ENCODE results near the gene BOLA2B. TPM values are rescaled to one million over a fixed set of nuclear protein-coding genes. Genes with fewer than 3 reads are reported as not detected.

Gene BOLA2B
- total and polyA plus RNA-seq, 2 experiments from 2014 or later, result 124 to 211 TPM

DNA sequence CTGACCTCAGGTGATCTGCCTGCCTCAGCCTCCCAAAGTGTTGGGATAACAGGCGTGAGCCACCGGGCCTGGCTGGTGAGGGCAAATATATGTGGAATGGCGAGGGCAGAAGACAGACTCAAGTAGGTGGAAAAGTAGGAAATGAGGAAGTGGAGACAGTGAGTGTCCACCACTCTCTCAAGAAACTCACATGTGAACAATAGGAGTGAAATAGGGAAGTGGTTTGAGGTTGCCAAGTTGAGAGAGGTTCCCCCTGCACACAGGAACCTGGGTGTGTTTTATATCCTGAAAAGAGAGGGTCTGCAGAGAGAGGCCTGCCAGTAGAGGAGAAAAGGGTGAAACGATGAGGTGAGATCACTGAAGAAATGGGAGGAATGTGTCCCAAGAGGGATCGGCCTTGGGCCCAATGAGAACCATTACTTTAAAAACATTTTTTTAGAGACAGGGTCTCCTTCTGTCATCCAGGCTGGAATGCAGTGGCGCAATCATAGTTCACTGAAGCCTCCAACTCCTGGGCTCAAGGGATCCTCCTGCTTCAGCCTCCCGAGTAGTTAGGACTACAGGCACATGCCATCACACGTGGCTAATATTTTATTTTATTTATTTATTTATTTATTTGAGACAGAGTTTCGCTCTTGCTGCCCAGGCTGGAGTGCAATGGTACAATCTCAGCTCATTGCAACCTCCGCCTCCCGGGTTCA is 27.1 kb downstream of the BOLA2B start:
- H3K27ac ChIP-seq, result no peak overlapping the region
- no peak overlapping the region for H3K4me2 ChIP-seq
- H2AFZ ChIP-seq, result no peak overlapping the region
- H3K27me3 ChIP-seq, result no peaks in the 10 kb centered on the region
- H4K20me1 ChIP-seq (ENCODE audit: insufficient read depth, poor library complexity, severe bottlenecking), result no peaks in the 10 kb centered on the region
- H3K36me3 ChIP-seq (replicated peaks; ENCODE audit: insufficient read depth, low read depth), result no peaks in the 10 kb centered on the region
- no peaks in the 10 kb centered on the region for H3K4me1 ChIP-seq (ENCODE audit: insufficient read depth)
- WGBS (ENCODE audit: low lambda C conversion rate, missing lambda C conversion rate), result 89% methylated on average over 11 of the region's 11 CpGs
- H3K4me3 ChIP-seq, result no peak overlapping the region
- no peak for DNase-seq (ENCODE audit: low spot score)
- no peaks in the 10 kb centered on the region for H3K9me3 ChIP-seq (ENCODE audit: low read depth)
- no peaks in the 10 kb centered on the region for H3K79me2 ChIP-seq
- no peaks in the 10 kb centered on the region for H3K9me2 ChIP-seq (replicated peaks; ENCODE audit: insufficient read depth)
- TF ChIP-seq EZH2phosphoT487 (IDR thresholded peaks at IDR 0.05; ENCODE audit: low read depth, severe bottlenecking, unreplicated experiment) (no peak), EZH2 (IDR thresholded peaks at IDR 0.05; ENCODE audit: borderline replicate concordance) (no peak)
- TF ChIP-seq, protein P1, sequence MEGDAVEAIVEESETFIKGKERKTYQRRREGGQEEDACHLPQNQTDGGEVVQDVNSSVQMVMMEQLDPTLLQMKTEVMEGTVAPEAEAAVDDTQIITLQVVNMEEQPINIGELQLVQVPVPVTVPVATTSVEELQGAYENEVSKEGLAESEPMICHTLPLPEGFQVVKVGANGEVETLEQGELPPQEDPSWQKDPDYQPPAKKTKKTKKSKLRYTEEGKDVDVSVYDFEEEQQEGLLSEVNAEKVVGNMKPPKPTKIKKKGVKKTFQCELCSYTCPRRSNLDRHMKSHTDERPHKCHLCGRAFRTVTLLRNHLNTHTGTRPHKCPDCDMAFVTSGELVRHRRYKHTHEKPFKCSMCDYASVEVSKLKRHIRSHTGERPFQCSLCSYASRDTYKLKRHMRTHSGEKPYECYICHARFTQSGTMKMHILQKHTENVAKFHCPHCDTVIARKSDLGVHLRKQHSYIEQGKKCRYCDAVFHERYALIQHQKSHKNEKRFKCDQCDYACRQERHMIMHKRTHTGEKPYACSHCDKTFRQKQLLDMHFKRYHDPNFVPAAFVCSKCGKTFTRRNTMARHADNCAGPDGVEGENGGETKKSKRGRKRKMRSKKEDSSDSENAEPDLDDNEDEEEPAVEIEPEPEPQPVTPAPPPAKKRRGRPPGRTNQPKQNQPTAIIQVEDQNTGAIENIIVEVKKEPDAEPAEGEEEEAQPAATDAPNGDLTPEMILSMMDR (IDR thresholded peaks at IDR 0.05; ENCODE audit: poor library complexity), result no peak

DNA sequence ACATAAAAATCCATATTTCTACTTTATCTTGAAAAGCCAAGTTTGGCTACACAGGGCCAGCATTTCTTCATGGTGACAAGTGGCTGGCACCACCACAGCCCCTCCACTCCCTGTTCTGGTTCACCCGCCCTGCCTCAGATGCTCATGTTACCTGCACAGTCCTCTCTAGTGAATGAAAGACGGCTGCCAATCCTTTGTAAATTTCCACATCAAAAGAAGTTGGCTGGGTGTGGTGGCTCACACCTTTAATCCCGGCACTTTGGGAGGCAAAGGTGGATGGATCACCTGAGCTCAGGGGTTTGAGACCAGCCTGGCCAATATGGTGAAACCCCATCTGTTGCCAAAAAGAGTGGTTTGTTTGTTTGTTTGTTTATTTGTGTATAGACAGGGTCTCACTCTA is 29.9 kb downstream of the BOLA2B start:
- H3K27me3 ChIP-seq, result no peaks in the 10 kb centered on the region
- whole genome bisulfite sequencing (ENCODE audit: low lambda C conversion rate, missing lambda C conversion rate), result 73% methylated on average over 3 of the region's 3 CpGs
- no peaks in the 10 kb centered on the region for H3K4me1 ChIP-seq (ENCODE audit: insufficient read depth)
- H3K4me2 ChIP-seq, result no peak overlapping the region
- H3K9me3 ChIP-seq (ENCODE audit: low read depth), result no peaks in the 10 kb centered on the region
- DNase-seq (ENCODE audit: low spot score), result no peak
- H3K27ac ChIP-seq, result no peak overlapping the region
- TF ChIP-seq, protein P1 (IDR thresholded peaks at IDR 0.05; ENCODE audit: poor library complexity), result no peak
- TF ChIP-seq EZH2 (IDR thresholded peaks at IDR 0.05; ENCODE audit: borderline replicate concordance) (no peak), EZH2phosphoT487 (IDR thresholded peaks at IDR 0.05; ENCODE audit: low read depth, severe bottlenecking, unreplicated experiment) (no peak)
- H4K20me1 ChIP-seq (ENCODE audit: insufficient read depth, poor library complexity, severe bottlenecking), result no peaks in the 10 kb centered on the region
- no peaks in the 10 kb centered on the region for H3K36me3 ChIP-seq (replicated peaks; ENCODE audit: insufficient read depth, low read depth)
- no peak overlapping the region for H3K4me3 ChIP-seq
- no peaks in the 10 kb centered on the region for H3K9me2 ChIP-seq (replicated peaks; ENCODE audit: insufficient read depth)
- no peaks in the 10 kb centered on the region for H3K79me2 ChIP-seq
- H2AFZ ChIP-seq, result no peak overlapping the region

DNA sequence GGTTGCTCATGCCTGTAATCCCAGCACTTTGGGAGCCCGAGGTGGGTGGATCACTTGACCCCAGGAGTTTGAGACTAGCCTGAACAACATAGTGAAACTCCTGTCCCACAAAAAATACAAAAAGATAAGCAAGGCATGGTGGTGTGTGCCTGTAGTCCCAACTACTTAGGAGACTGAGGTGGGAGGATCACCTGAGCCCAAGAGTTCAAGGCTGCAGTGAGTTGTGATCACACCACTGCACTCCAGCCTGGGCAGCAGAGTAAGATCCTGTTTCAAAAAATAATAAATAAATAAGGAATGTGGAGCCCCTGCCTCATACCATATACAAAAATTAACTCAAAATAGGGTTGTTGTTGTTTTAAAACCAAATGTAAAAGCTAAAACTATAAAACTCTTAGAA is 36.3 kb downstream of the BOLA2B start:
- no peak overlapping the region for H3K27ac ChIP-seq
- no peak overlapping the region for H3K4me3 ChIP-seq
- H3K27me3 ChIP-seq, result no peaks in the 10 kb centered on the region
- no peaks in the 10 kb centered on the region for H3K9me2 ChIP-seq (replicated peaks; ENCODE audit: insufficient read depth)
- TF ChIP-seq, protein P1 (IDR thresholded peaks at IDR 0.05; ENCODE audit: poor library complexity), result no peak
- TF ChIP-seq EZH2 (IDR thresholded peaks at IDR 0.05; ENCODE audit: borderline replicate concordance), result no peak
- no peak for TF ChIP-seq EZH2phosphoT487 (IDR thresholded peaks at IDR 0.05; ENCODE audit: low read depth, severe bottlenecking, unreplicated experiment)
- no peaks in the 10 kb centered on the region for H3K4me1 ChIP-seq (ENCODE audit: insufficient read depth)
- no peaks in the 10 kb centered on the region for H3K36me3 ChIP-seq (replicated peaks; ENCODE audit: insufficient read depth, low read depth)
- no peak overlapping the region for H3K4me2 ChIP-seq
- no peaks in the 10 kb centered on the region for H3K79me2 ChIP-seq
- DNase-seq (ENCODE audit: low spot score), result no peak
- 92% methylated on average over 1 of the region's 1 CpG for WGBS (ENCODE audit: low lambda C conversion rate, missing lambda C conversion rate)
- no peak overlapping the region for H2AFZ ChIP-seq
- H3K9me3 ChIP-seq (ENCODE audit: low read depth), result no peaks in the 10 kb centered on the region
- H4K20me1 ChIP-seq (ENCODE audit: insufficient read depth, poor library complexity, severe bottlenecking), result no peaks in the 10 kb centered on the region

Data from hepatocyte (in vitro differentiated cells).